ENCODE measurements around the gene RELB. TPM values are rescaled to one million over a fixed set of nuclear protein-coding genes. Genes with fewer than 3 reads are reported as not detected.

The RELB gene
- total RNA-seq, 2 donors from 2014 or later = 11.0 to 13.0 TPM

DNA sequence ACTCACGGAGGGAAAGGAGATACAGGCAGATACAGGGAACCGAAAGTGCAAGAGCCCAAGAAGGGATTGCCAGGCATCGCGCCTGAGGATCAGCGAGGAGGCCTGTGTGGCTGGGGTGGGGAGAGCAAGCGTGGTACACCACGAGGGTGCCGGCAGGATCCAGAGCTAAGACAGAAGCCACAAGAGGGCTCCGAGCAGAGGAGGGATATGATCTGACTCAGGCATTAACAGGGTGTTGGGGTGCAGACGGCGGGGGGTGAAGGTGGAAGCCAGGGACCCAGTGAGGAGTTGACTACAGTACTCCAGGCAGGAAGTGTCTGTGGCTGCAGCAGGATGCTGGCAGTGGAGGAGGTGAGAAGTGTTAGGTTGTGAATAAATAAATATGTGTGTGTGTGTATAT lies 86.3 kb downstream of the RELB start:
- H3K9me3 ChIP-seq = no peaks in the 10 kb centered on the region
- no peak overlapping the region for H3K27ac ChIP-seq
- intact Hi-C loops (cut with DNase I) = no loop called here
- TF ChIP-seq POLR2AphosphoS5 (IDR thresholded peaks at IDR 0.05) = no peak
- WGBS = 81% methylated on average over 11 of the region's 11 CpGs
- H3K27me3 ChIP-seq (replicated peaks; ENCODE audit: insufficient read depth) = no peaks in the 10 kb centered on the region
- no peaks in the 10 kb centered on the region for H3K4me1 ChIP-seq (replicated peaks)
- H3K4me3 ChIP-seq = no peak overlapping the region
- H3K36me3 ChIP-seq = no peaks in the 10 kb centered on the region
- DNase-seq (ENCODE audit: low spot score) = no peak

Small RNA genes within 50 kb of the gene (small RNA-seq; reads per million reads assigned to genes)
- gene RNU6-611P = 0 reads per million in 2 donors

Other genes with a start within 250 kb of the RELB start
- 10 to 100 TPM; 30.1 to 33.6 TPM for gene CBLC, start 223.6 kb upstream of the RELB start, total RNA-seq
- gene BCAM, start 192.4 kb upstream of the RELB start, total RNA-seq = 100 to 1,000 TPM; 258 to 501 TPM
- 100 to 1,000 TPM; 223 to 279 TPM for gene NECTIN2, start 155.2 kb upstream of the RELB start, total RNA-seq
- gene TOMM40, start 110.2 kb upstream of the RELB start, total RNA-seq = 10 to 100 TPM; 44.9 to 81.3 TPM
- gene APOE, start 95.7 kb upstream of the RELB start, total RNA-seq = 100 to 1,000 TPM; 206 to 503 TPM
- 10 to 100 TPM in 1 of 2 donors, 1 to 10 TPM in 1; 7.3 to 80.1 TPM for gene APOC1, start 86.9 kb upstream of the RELB start, total RNA-seq
- not detected for gene APOC4, start 59.2 kb upstream of the RELB start, total RNA-seq
- gene APOC2, start 55.4 kb upstream of the RELB start, total RNA-seq = not detected
- gene CLPTM1, start 46.1 kb upstream of the RELB start, total RNA-seq = 100 to 1,000 TPM; 102 to 185 TPM
- 100 to 1,000 TPM in 1 of 2 donors, 10 to 100 TPM in 1; 97.8 to 162 TPM for gene CLASRP, start 37.6 kb downstream of the RELB start, total RNA-seq
- gene ZNF296, start 75.0 kb downstream of the RELB start, total RNA-seq = 1 to 10 TPM in 1 of 2 donors, under 1 TPM in 1; 0.87 to 2.9 TPM
- 10 to 100 TPM; 13.9 to 41.0 TPM for gene GEMIN7, start 77.8 kb downstream of the RELB start, total RNA-seq
- 10 to 100 TPM; 50.1 to 90.3 TPM for gene PPP1R37, start 91.7 kb downstream of the RELB start, total RNA-seq
- 1 to 10 TPM; 3.6 to 4.1 TPM for gene NKPD1, start 159.5 kb downstream of the RELB start, total RNA-seq
- gene TRAPPC6A, start 176.8 kb downstream of the RELB start, total RNA-seq = 10 to 100 TPM; 57.0 to 80.4 TPM
- gene BLOC1S3, start 177.3 kb downstream of the RELB start, total RNA-seq = 10 to 100 TPM; 21.4 to 30.4 TPM
- gene EXOC3L2, start 243.9 kb downstream of the RELB start, total RNA-seq = 10 to 100 TPM in 1 of 2 donors, 1 to 10 TPM in 1; 5.8 to 27.0 TPM
- 100 to 1,000 TPM in 1 of 2 donors, 10 to 100 TPM in 1; 24.3 to 120 TPM for gene MARK4, start 249.8 kb downstream of the RELB start, total RNA-seq

All from prostate gland (tissue), 2 donors.